ENCODE data around the gene CPED1.

CPED1 gene

DNA sequence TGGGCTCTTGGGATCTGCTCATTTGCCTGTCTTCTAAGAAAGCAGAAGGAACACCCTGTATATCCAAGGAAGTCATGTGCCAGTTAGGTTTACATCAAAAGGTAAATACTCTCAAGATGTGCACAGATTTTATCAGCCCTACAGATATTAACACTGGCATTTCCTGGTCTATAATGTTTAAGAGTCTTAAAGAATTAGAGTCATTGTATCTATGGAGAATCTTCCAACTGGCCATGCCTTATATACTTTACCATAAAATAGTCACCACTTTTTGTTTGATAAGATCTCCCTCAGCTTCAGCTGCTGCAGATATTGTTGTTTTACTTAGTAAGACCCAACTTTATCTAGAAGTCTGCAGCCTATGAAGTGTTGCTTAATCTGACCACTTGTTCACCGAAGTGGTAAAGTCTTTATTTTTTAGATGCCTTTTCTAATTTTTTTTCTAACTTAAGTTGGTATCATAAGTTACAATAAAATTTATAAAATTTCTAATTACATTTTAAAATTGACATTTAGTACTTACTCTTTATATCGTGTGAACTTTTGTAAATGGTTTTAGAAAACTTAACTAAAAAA lies 58.5 kb downstream of the CPED1 start:
- TF ChIP-seq TAF1 (IDR thresholded peaks at IDR 0.05; ENCODE audit: borderline replicate concordance, insufficient read depth, low read length): no peak

GRCh38 chr7:121048195-121048594 lies 59.7 kb downstream of the CPED1 start:
- TF ChIP-seq, protein P1, sequence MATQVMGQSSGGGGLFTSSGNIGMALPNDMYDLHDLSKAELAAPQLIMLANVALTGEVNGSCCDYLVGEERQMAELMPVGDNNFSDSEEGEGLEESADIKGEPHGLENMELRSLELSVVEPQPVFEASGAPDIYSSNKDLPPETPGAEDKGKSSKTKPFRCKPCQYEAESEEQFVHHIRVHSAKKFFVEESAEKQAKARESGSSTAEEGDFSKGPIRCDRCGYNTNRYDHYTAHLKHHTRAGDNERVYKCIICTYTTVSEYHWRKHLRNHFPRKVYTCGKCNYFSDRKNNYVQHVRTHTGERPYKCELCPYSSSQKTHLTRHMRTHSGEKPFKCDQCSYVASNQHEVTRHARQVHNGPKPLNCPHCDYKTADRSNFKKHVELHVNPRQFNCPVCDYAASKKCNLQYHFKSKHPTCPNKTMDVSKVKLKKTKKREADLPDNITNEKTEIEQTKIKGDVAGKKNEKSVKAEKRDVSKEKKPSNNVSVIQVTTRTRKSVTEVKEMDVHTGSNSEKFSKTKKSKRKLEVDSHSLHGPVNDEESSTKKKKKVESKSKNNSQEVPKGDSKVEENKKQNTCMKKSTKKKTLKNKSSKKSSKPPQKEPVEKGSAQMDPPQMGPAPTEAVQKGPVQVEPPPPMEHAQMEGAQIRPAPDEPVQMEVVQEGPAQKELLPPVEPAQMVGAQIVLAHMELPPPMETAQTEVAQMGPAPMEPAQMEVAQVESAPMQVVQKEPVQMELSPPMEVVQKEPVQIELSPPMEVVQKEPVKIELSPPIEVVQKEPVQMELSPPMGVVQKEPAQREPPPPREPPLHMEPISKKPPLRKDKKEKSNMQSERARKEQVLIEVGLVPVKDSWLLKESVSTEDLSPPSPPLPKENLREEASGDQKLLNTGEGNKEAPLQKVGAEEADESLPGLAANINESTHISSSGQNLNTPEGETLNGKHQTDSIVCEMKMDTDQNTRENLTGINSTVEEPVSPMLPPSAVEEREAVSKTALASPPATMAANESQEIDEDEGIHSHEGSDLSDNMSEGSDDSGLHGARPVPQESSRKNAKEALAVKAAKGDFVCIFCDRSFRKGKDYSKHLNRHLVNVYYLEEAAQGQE (IDR thresholded peaks at IDR 0.05; ENCODE audit: insufficient read depth in 1 of 2, low read depth in 2 of 2, low read length in 2 of 2): no peak
- TF ChIP-seq TAF1 (IDR thresholded peaks at IDR 0.05; ENCODE audit: borderline replicate concordance, insufficient read depth, low read length) (no peak), POLR2AphosphoS5 (IDR thresholded peaks at IDR 0.05; ENCODE audit: low read depth, low read length) (no peak), SIN3A (IDR thresholded peaks at IDR 0.05; ENCODE audit: borderline replicate concordance, insufficient read depth, low read length) (no peak), FOXP2 (optimal IDR thresholded peaks at IDR 0.05; ENCODE audit: borderline replicate concordance, extremely low read depth, extremely low read length, insufficient read depth) (no peak)

DNA sequence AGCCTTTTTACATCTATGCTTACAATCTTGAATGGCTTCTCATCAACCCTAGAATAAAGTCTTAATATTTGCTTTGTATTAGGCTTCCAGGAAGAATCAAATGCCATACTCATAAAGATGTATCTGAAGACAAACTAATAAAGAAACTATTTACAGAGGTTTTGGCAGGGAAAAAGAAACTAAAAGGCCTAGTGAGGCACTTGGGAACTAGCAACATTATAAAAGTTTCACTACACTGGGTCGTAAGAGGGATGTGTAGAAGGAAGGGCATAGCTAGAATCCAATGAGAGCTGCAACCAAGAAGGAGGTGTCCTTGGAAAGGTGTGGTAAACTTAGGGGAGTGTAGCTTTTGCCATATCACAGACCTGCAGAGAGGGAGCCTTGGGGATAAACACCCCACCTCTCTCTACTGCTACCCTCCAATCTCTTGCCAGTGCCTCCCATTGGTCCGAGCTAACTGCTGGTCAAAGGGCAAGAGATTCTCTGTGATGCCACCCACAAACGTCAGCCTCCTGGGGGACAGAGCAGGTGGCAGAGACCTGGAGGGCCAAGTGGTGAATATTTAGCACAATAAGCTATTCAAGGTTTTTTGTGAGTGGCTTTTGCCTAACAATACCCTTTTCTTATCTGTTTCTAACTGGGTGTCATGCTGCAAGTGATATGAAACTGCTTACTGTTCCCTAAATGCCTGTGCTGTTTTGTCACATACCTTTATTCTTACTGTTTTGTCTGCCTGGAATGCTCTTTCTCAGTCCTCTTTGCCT lies 60.7 kb downstream of the CPED1 start:
- TF ChIP-seq, protein P1 (IDR thresholded peaks at IDR 0.05; ENCODE audit: insufficient read depth in 1 of 2, low read depth in 2 of 2, low read length in 2 of 2): no peak
- TF ChIP-seq FOXP2 (optimal IDR thresholded peaks at IDR 0.05; ENCODE audit: borderline replicate concordance, extremely low read depth, extremely low read length, insufficient read depth) (no peak), POLR2AphosphoS5 (IDR thresholded peaks at IDR 0.05; ENCODE audit: low read depth, low read length) (no peak), TAF1 (IDR thresholded peaks at IDR 0.05; ENCODE audit: borderline replicate concordance, insufficient read depth, low read length) (no peak), SIN3A (IDR thresholded peaks at IDR 0.05; ENCODE audit: borderline replicate concordance, insufficient read depth, low read length) (no peak)

DNA sequence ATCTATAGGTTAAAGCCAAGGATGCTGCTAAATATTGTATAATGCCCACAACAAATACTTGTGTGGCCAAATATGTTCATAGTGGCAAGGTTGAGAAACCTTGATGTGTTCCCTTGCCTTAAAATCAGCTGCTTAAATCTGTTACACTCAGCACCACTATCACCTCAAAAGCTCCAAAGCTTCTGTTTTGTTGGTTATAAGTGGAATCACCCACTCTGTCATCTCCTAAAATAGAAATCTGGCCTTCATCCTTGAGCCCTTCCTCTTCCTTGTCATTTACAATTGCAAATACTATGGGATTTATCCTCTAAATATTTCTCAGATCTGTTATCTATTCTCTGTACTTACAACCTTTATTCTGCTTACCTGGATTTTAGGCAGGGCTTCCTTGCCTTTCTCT lies 61.4 kb downstream of the CPED1 start:
- TF ChIP-seq FOXP2 (optimal IDR thresholded peaks at IDR 0.05; ENCODE audit: borderline replicate concordance, extremely low read depth, extremely low read length, insufficient read depth) (no peak), TAF1 (IDR thresholded peaks at IDR 0.05; ENCODE audit: borderline replicate concordance, insufficient read depth, low read length) (no peak), POLR2AphosphoS5 (IDR thresholded peaks at IDR 0.05; ENCODE audit: low read depth, low read length) (no peak), SIN3A (IDR thresholded peaks at IDR 0.05; ENCODE audit: borderline replicate concordance, insufficient read depth, low read length) (no peak)
- TF ChIP-seq, protein P1 (IDR thresholded peaks at IDR 0.05; ENCODE audit: insufficient read depth in 1 of 2, low read depth in 2 of 2, low read length in 2 of 2): no peak

DNA sequence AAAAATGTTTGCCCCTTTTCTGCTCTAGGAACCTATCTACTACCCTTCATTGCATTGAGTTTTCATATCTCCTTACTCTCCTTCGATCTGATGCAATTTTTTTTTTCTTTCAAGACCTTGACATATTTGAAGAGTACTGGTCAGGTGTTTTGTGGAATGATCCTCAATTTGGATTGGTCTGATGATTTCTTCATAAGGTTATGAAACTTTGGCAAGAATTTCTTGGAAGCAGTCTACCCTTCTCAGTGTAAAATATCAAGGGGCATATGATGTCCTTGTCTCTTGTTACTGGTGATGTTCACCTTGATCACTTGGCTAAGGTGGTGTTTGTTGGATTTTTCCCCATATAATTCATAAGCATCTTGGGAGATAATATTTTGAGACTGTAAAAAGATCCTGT lies 64.7 kb downstream of the CPED1 start:
- TF ChIP-seq, protein P1 (IDR thresholded peaks at IDR 0.05; ENCODE audit: insufficient read depth in 1 of 2, low read depth in 2 of 2, low read length in 2 of 2): no peak
- no peak for TF ChIP-seq FOXP2 (optimal IDR thresholded peaks at IDR 0.05; ENCODE audit: borderline replicate concordance, extremely low read depth, extremely low read length, insufficient read depth)
- no peak for TF ChIP-seq POLR2AphosphoS5 (IDR thresholded peaks at IDR 0.05; ENCODE audit: low read depth, low read length)
- no peak for TF ChIP-seq SIN3A (IDR thresholded peaks at IDR 0.05; ENCODE audit: borderline replicate concordance, insufficient read depth, low read length)
- TF ChIP-seq TAF1 (IDR thresholded peaks at IDR 0.05; ENCODE audit: borderline replicate concordance, insufficient read depth, low read length): no peak
